COR-L47 (cell line): Measurements from ENCODE around the gene PCMT1.
"Not testable (repeated sequence)": the region's sequence is repeated elsewhere in the genome, so short reads cannot be mapped to it uniquely, and the experiment has no call there.

Source experiments
- DNase-seq: peaks from one replicate; lab custom pipeline; 2025; lab: John Stamatoyannopoulos, UW

Gene PCMT1

DNA sequence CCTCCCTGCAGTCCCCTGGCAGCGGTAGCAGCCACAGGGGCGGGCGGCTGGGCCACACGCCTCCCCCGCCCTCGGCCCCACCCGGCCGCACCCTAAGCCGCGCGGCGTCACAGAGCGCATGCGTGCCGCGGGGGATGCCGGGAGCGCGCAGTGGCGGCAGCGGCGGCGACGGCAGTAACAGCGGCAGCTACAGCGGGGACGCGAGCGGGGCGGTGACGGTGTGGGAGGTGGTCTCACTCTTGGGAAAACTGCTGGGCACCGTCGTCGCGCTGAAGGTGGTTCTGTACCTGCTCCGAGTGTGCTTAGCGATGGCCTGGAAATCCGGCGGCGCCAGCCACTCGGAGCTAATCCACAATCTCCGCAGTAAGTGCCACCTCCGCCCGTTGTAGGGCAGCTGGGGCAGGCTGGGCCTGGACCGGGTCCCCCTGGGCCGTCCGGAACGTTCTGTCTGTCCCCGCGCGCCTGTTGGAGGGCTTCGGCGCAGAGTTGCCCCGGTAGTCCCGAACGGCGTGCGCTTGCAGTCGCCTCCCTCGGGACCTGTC lies at the start of gene PCMT1:
TSS of gene PCMT1 (plus strand) at position 148 of the 542 bp plus-strand sequence. CDS start at position 309, 161 bp downstream.
- peak; percentile 74 for DNase-seq

DNA sequence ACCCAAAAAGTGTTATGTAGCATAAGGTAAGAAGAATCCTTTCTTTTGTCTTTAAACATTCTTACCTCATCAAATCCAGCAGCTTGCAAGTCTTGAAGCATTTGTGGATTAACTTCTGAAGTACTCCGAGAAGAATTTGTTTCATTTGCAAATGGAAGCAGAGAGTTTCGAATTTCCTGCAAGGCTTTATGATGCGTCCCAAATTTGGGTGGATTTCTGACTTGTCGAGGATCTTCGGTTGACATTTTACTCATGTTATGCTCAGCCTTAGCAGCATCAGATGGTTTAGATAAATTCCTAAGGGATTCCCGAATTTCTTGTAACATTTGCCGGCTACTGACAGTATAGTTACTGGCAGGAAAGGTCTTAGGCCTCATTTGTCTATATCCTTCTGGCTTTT lies 47.8 kb upstream of the PCMT1 start:
- no peak for DNase-seq

DNA sequence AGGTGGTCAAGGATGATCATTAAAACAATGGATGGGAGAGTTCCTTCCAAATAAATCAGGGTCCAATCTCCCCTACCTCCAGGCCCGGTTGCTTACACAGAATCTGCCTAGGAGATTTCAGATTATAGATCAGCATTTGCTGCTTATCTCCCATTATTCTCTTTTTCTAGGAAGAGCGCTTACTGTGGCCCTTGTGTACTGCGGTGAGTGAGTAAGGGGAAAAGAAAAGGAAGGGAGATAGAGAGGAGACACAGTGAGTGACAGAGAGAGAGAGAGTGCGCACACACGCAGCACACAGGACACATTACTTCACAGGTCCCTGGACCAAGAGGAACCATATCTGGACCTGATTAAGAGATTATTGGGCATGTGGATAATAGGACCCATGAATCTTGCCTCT lies 37.8 kb upstream of the PCMT1 start:
- DNase-seq: no peak

DNA sequence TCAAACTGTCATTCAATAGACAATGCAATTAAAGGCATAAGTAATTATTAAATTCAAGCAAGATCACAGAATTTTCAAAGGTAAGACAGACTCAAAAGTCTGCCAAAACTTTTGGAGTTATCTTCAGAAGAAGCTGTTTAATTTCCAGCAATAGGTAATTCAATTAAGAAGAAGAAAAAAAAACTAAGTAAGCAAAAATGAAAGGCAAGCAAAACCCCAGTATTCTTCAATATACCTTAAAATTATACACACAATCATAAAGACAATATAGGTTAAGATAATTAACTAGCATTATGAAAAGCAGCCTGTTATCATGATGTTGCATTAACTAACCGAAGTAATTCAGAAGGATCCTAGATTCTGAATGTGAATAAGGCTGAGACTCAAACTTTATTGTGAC lies 35.1 kb upstream of the PCMT1 start:
- no peak for DNase-seq

DNA sequence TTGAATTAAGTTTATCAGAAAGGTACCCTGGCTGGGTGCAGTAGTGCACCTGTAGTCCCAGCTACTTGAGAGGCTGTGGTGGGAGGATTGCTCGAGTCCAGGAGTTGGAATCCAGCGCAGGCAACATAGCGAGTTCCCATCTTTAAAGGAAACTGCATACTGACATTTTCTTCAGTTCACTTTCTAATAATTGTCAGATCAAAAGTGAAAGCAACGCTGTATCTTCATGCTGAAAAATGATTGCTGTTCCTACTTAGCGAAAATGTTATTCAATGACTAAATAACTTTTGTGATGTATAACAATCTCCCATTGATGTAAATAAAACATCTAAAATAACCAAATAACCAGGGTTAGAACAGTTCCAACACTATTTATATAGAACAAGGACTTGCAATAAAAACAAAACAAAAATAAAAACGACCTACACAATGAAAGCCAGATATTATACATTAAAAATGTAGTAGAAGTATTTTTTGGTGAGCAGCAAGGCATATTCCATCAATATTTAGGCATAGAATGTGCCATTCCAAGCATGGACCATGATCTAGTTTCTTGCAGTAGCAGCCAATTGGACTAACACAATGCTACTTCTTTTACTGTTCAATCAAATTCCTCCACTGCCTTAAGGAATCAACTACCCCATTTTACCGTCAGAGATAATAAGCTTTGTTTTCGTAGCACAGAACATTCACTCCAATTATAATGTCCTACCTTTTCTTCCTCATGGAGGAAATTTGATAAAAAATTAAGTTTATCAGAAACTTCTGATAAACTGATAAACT lies 33.2 kb upstream of the PCMT1 start:
- no peak for DNase-seq

DNA sequence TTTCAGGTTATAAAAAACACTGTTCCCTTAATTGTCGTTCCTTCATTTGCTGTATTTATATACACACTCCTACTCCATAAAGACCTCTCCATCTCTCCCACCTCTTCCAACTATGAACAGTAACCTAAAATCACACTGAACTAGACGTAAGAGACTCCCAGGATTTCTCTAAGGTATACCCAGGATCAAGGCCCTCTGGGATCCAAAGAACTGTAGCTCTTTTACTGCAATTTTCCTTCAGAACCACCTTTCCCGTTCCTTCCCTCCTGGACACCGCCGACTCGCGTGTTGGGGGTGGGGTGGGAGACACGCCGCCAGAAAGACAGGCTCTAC lies 32.3 kb upstream of the PCMT1 start:
- DNase-seq: no peak

DNA sequence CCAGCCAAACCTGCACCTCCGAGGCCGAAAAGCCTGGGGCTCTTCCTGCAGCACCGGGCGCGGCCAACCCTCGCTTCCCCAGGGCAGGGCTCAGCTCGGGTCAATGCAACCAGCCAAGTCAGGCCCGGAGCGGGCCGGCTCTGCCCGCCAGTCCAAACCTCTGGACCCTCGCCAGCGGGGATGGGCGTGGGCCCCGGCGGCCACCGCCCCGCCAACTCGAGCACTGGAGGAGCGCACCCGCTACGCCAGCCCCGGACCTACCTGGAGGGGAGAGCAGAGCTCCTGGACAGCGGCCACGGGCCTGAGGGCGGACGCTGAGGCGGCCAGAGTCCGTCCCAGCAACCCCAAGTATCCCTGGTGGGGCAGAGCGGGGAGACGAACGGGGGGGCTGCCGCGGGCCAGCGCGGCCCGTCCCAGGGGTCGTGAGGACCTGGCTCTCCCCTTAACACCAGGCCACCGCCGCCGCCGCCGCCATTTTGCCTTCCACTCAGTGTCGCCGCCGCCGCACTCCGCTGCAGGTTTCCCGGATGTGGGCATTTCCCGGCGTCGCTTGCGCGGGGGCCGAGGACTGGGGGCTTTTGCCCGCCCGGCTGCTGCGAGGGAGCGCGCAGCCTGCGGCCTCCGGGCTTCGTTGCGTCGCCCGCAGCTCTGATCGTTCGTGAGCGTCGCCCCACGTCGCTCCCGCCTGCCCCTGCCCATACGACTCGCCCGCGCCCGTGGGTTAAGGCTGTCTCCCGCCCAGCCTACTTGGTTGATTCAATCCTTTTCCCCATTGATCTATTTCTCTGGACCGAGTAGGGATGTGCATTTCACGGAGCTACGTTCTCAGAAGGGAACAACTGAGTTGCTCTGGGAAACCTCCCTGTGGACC lies 31.7 kb upstream of the PCMT1 start, which contains the start of gene LATS1:
TSS of gene LATS1 (minus strand) at position 514 of the 871 bp plus-strand sequence. CDS start 15,975 bp downstream, outside the sequence.
- peak; percentile 68 for DNase-seq

DNA sequence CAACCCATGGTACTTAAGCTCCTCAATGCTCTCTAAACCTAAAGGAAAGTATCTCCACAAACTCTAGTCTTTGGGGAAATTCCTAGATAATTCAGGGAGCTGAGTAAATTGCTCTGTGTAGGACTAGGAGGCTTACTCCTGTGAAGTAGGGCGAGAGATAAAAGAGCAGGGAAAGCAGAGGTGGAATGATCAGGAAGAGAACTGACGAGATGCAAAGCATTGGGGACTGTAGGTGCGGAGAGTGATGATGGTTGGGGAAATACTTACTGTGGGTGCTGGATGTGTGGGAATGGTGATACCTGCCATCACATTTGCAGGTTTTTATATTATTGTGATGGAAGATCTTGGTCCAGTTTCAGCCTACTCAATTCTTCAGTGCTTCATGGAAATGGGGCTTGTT lies 30.0 kb upstream of the PCMT1 start:
- no peak for DNase-seq

DNA sequence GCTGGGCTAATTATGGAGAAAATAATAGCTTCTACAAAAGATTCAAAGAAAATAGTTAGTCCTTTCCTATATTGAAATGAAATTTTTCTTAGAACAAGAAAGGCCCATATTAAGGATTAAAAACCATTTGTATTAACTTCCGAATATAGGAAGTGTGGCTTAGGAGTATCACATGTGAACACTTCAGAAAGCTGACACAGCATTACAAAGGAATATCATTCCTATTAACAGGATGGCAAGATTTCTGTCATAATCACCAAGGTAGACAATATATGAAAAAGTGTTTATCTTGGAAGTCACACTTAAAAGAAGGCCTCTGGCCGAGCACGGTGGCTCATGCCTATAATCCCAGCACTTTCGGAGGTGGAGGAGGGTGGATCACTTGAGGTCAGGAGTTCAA lies 26.3 kb upstream of the PCMT1 start:
- no peak for DNase-seq

DNA sequence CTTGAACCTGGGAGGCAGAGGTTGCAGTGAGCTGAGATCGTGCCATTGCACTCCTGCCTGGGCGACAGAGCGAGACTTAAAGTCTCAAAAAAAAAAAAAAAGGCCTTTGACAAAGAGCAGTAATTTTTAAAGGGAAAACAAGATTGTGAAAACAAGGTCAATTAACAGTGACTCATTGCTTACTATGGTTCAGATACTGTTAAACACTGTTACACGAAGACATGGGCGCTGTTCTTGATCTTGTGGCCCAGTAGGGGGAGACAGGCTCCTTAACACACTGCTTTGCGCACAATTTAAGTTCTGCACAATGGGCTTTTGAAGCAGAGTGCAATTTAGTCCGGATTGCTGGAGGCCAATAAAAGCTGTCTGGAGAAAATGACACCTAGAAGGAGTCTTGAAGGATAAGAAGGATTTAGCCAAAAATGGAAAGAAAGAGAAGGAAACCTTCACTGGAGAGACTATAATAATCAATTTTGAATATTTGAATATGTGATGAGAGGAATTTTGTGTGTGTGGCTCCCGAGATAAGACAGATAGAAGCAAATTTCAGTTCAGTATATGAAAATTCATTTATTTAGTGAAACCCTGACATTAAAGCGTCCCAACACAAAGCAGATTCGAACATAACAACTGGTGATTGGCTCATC lies 25.6 kb upstream of the PCMT1 start:
- peak; percentile 29 for DNase-seq

DNA sequence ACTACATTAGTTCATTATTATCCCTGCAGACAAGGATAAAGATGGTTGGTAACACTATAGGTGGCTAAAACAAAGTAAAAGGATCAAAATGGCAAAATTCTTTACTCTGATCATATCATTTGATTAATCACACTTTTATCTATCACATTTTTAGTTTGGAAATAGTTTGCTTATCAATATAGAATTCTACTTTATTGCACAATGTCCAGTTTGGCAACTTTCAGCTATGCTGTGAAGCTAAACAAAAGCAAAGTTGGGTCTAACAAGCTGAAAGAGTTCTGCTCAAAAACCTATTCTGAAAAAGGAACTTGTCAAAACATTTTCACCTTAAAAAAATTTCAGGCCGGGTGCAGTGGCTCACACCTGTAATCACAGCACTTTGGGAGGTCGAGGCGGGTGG lies 23.8 kb upstream of the PCMT1 start:
- no peak for DNase-seq

DNA sequence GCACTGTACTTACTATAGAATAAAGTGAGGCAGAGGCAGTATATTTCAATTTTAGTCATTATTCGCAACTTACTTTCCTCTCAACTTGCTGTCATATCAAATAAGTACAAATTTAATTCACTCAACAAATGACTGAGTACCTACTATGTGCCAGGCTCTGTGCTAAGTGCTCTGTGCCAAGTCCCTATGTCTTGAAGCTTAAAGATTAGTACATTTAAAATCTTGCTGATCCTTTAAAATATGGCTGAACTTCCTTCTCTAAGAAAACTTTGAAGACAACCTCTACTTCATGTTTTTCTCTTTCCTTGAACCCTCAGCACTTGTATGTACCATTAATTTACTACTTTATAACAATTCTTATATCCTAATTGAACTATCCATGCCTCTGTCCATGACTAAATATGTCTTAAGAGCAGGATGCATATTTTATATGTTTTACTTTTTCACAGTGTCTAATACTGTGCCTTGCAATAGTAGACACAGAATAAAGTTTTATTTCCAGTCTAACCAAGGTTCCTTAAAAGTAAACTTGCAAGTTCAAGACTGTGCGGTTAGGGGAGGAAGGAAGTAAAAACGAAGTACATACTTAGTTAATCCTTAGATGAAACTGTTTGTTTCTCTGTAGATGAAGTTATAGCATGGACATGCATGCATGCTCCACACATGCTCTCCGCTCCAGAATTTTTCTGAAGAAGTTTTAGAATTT lies 21.6 kb upstream of the PCMT1 start:
- no peak for DNase-seq

DNA sequence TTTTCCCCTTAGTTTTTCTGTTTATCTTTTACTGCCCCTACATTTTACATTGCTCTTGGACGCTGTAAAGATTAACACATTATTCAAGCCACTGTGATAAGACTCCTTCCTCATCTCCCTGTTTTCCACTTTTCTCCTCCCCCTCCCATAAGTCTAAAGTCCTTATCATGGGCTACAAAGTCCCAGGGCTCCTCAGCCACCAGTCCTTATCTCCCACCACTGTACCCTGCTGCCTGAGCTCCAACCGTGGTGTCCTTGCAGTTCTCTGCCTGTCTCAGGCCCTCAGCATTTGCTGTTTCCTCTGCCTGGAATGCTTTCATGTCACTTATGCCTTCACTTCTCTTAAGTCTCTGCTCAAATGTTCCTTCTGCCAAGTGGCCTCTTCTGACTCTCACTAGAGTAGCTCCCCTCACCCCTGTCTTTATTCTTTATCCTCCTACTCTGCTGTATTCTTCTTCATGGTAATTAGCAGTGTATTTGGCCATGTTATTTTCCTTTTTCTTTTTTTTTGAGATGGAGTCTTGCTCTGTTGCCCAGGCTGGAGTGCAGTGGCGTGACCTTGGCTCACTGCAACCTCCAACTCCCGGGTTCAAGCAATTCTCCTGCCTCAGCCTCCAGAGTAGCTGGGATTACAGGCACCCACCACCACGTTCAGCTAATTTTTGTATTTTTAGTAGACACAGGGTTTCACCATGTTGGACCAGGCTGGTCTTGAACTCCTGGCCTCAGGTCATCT lies 20.9 kb upstream of the PCMT1 start:
- no peak for DNase-seq

DNA sequence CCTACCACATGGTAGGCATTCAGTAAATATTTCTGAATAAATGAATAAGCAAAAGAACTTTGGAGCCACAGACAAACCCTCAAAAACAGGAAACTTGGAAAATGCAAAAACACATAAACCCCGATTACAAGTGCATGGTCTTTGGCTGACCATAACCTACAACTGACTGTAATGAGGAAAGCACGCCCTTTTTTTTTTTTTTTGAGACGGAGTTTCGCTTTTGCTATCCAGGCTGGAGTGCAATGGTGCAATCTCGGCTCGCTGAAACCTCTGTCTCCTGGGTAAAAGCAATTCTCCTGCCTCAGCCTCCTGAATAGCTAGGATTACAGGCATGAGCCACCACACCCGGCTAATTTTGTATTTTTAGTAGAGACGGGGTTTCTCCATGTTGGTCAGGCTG lies 19.7 kb upstream of the PCMT1 start:
- DNase-seq: no peak

DNA sequence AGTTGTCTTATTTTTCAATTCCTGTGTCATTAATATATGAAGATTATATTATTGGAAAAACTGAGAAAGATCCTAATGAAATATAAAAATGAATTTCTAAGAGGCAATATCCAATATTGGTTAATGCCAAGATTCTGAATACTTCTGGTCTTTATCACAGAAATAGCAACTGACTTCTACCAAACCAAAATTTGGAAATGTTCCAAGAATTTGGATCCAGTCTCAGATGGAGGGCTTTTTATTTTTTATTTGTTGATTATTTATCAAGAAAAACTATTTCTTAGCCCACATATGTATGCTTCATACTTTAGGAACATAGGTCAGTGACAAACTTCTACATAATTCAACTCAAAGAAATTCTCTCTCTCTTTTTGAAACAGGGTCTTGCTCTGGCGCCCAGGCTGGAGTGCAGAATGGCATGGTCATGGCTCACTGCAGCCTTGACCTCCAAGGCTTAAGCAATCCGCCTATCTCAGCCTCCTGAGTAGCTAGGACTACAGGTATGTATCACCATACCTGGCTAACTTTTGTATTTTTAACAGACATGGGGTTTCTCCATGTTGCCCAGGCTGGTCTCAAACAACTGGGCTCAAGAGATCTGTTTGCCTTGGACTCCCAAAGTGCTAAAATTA lies 16.3 kb upstream of the PCMT1 start:
- no peak for DNase-seq

DNA sequence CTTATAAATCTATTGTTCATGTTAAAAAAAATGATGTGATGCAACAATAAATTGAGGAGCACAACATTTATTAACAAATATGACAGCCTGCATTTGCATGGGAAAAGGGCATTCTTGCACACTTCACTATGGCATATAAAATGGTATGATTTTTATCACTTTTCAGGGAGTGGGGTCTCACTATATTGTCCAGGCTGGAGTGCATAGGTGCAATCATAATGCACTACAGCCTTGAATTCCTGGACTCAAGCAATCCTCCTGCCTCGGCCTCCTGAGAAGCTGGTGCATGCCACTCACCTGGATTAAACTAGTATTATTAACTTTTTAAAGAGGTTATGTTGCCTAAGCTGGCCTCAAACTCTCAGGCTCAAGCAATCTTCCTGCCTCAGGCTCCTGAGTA lies 14.6 kb upstream of the PCMT1 start:
- no peak for DNase-seq

DNA sequence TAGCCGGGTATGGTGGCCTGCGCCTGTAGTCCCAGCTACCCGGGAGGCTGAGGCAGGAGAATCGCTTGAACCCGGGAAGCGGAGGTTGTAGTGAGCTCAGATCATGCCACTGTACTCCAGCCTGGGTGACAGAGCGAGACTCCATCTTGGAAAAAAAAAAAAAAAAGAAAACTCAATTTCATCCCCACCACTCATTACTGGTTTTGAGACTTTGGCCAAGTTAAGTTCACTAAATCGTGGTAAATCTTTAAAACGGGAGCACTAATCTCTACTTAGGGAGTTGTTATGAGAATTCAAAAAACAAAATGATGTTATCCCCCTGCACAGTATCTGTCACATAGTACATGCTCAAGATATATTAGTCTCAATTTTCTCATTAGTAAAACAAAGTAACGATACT lies 4.3 kb upstream of the PCMT1 start:
- not testable (repeated sequence) for DNase-seq

DNA sequence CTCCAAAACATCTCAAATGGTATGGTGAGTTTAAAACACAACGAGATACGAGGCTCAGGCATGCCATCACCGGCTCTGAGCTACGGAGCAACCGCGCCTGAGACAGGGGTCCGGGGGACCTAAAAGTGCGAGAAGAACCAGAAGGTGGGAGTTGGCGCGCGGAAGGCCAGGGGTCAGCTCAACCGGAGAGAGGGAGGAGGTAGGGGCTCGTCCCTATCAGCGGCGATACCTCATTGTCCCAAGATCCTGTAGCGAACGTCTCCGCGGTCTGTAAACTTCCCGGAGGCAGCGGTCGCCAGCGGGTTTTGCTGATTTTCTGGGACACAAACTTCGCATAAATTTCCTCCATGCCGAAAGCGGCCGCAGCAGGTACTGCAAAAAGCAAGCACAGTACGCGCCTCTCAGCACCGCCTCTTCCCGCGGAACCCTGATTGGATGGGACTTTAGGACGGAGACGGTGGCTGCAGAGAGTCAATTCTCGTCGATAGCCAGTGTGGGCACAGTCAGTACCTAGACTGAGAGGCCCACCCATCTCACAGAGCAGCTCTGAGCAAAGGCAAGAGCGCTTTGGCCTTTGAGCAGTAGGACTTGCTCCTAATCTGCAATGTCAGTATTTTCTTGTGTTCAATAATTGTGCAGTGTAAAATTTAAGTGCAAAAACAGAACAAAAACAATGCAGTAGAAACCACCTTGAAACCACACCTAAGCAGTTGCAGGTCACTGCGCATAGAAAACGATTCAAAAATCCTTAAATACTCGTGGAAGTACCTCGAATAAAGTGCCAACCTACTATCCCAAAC lies 3.2 kb upstream of the PCMT1 start, which contains the start of gene NUP43:
TSS of gene NUP43 (minus strand) at position 383 of the 800 bp plus-strand sequence. CDS start at position 349, 34 bp downstream.
- peak; percentile 80 for DNase-seq

DNA sequence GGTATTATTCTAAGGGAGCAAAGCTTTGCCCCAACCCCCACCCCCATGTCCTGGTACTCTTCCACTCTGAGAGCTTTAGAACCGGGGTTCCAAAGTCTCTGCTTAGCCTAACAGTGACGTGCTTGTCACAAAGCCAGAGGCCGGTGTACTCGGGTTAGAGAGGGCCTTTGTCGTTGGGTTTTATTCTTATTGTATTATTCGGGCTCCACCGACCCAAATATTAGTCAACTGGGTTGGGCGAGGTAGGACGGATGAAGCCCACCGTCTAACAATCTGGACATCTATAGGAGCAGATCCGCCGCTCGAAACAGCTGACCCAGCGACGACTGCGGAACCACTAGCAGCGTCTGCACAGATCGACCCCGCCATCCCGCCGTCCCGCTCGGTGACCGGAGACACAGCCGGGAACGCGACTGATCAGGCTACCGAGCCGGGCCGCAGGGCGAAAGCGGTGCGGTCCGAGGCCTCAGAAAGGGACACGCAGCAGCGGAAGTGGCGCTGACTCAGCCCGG lies 403 bp upstream of the PCMT1 start:
- not testable (repeated sequence) for DNase-seq
